ENCODE measurements around the gene NLGN4X.

The NLGN4X gene

GRCh38 chrX:6052111-6052745 lies 176.4 kb downstream of the NLGN4X start:
- no peak overlapping the region for H3K9ac ChIP-seq (ENCODE audit: low read depth, low read length)
- no peak overlapping the region for H3K4me3 ChIP-seq (ENCODE audit: low read length)
- no peak overlapping the region for H3K27ac ChIP-seq (ENCODE audit: low read depth, low read length)
- H3K27me3 ChIP-seq (ENCODE audit: insufficient read depth, low read length) = no peaks in the 10 kb centered on the region
- no peaks in the 10 kb centered on the region for H3K4me1 ChIP-seq (ENCODE audit: insufficient read depth, low read length)
- H3K9me3 ChIP-seq (ENCODE audit: insufficient read depth, low read depth, low read length) = no peaks in the 10 kb centered on the region
- WGBS = 94% methylated on average over 8 of the region's 8 CpGs
- no peaks in the 10 kb centered on the region for H3K36me3 ChIP-seq (ENCODE audit: insufficient read depth, low read length)

GRCh38 chrX:6049132-6049531 lies 179.5 kb downstream of the NLGN4X start:
- no peak overlapping the region for H3K4me3 ChIP-seq (ENCODE audit: low read length)

GRCh38 chrX:6041630-6042029 lies 187.0 kb downstream of the NLGN4X start:
- H3K9me3 ChIP-seq (ENCODE audit: insufficient read depth, low read depth, low read length) = peaks cover 7% of the 10 kb centered on the region; the same call in 1 of the 2 replicates
- no peak overlapping the region for H3K27ac ChIP-seq (ENCODE audit: low read depth, low read length)
- WGBS = 100% methylated on average over 2 of the region's 2 CpGs
- peaks cover 4% of the 10 kb centered on the region; the same call in 1 of the 2 replicates for H3K4me1 ChIP-seq (ENCODE audit: insufficient read depth, low read length)
- peaks cover 3% of the 10 kb centered on the region; the same call in 1 of the 2 replicates for H3K36me3 ChIP-seq (ENCODE audit: insufficient read depth, low read length)
- no peaks in the 10 kb centered on the region for H3K27me3 ChIP-seq (ENCODE audit: insufficient read depth, low read length)
- no peak overlapping the region for H3K9ac ChIP-seq (ENCODE audit: low read depth, low read length)
- no peak overlapping the region for H3K4me3 ChIP-seq (ENCODE audit: low read length)

More at GRCh38 chrX:6049132-6049531, 179.5 kb downstream of the NLGN4X start:
- no peaks in the 10 kb centered on the region for H3K27me3 ChIP-seq (ENCODE audit: insufficient read depth, low read length)
- H3K9me3 ChIP-seq (ENCODE audit: insufficient read depth, low read depth, low read length) = no peaks in the 10 kb centered on the region
- no peaks in the 10 kb centered on the region for H3K36me3 ChIP-seq (ENCODE audit: insufficient read depth, low read length)
- no peak overlapping the region for H3K9ac ChIP-seq (ENCODE audit: low read depth, low read length)
- no peak overlapping the region for H3K27ac ChIP-seq (ENCODE audit: low read depth, low read length)
- WGBS = 88% methylated on average over 1 of the region's 1 CpG
- H3K4me1 ChIP-seq (ENCODE audit: insufficient read depth, low read length) = no peaks in the 10 kb centered on the region

DNA sequence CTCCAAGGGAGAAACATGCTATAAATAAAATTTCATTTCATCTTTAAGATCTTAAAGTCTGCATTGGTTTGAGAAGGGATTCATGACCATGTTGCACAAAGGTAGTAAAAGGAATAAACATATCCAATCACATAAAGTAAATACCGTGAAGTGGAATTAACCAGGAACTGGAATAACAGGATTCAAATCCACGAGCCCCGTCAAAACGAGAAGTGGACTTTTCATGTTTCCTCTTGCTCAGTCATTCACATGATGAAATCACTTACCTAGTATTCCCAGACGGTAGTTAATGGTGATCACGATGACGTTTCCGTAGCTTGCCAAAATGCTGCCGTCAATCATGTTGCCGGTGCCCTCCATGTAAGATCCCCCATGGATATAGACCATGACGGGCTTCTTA lies 199.7 kb downstream of the NLGN4X start:
- H3K36me3 ChIP-seq (ENCODE audit: insufficient read depth, low read length) = peaks cover 4% of the 10 kb centered on the region; the same call in 1 of the 2 replicates
- WGBS = 97% methylated on average over 10 of the region's 11 CpGs
- H3K9ac ChIP-seq (ENCODE audit: low read depth, low read length) = no peak overlapping the region
- no peaks in the 10 kb centered on the region for H3K27me3 ChIP-seq (ENCODE audit: insufficient read depth, low read length)
- no peak overlapping the region for H3K27ac ChIP-seq (ENCODE audit: low read depth, low read length)
- no peaks in the 10 kb centered on the region for H3K9me3 ChIP-seq (ENCODE audit: insufficient read depth, low read depth, low read length)
- H3K4me3 ChIP-seq (ENCODE audit: low read length) = no peak overlapping the region
- peaks cover 16% of the 10 kb centered on the region for H3K4me1 ChIP-seq (ENCODE audit: insufficient read depth, low read length)

- H3K36me3 ChIP-seq (ENCODE audit: insufficient read depth, low read length) = peaks cover 4% of the 10 kb centered on the region; the same call in 1 of the 2 replicates
- WGBS = 26% methylated on average over 6 of the region's 6 CpGs
These were observed 201.7 kb downstream of the NLGN4X start for GRCh38 chrX:6026980-6027379.

GRCh38 chrX:6026429-6026828 lies 202.2 kb downstream of the NLGN4X start:
- H3K36me3 ChIP-seq (ENCODE audit: insufficient read depth, low read length) = peaks cover 4% of the 10 kb centered on the region; the same call in 1 of the 2 replicates
- H3K4me3 ChIP-seq (ENCODE audit: low read length) = peak overlapping the region; percentile 29
- peak overlapping the region; percentile 29; the same call in 1 of the 2 replicates for H3K9ac ChIP-seq (ENCODE audit: low read depth, low read length)
- peaks cover 22% of the 10 kb centered on the region for H3K4me1 ChIP-seq (ENCODE audit: insufficient read depth, low read length)
- no peaks in the 10 kb centered on the region for H3K27me3 ChIP-seq (ENCODE audit: insufficient read depth, low read length)
- H3K9me3 ChIP-seq (ENCODE audit: insufficient read depth, low read depth, low read length) = no peaks in the 10 kb centered on the region
- WGBS = 12% methylated on average over 5 of the region's 7 CpGs
- H3K27ac ChIP-seq (ENCODE audit: low read depth, low read length) = peak overlapping the region; percentile 84

More at GRCh38 chrX:6026980-6027379, 201.7 kb downstream of the NLGN4X start:
- no peak overlapping the region for H3K9ac ChIP-seq (ENCODE audit: low read depth, low read length)
- H3K27me3 ChIP-seq (ENCODE audit: insufficient read depth, low read length) = no peaks in the 10 kb centered on the region
- peak overlapping the region; percentile 29 for H3K4me3 ChIP-seq (ENCODE audit: low read length)
- H3K4me1 ChIP-seq (ENCODE audit: insufficient read depth, low read length) = peaks cover 16% of the 10 kb centered on the region
- peak overlapping the region; percentile 84 for H3K27ac ChIP-seq (ENCODE audit: low read depth, low read length)
- no peaks in the 10 kb centered on the region for H3K9me3 ChIP-seq (ENCODE audit: insufficient read depth, low read depth, low read length)

DNA sequence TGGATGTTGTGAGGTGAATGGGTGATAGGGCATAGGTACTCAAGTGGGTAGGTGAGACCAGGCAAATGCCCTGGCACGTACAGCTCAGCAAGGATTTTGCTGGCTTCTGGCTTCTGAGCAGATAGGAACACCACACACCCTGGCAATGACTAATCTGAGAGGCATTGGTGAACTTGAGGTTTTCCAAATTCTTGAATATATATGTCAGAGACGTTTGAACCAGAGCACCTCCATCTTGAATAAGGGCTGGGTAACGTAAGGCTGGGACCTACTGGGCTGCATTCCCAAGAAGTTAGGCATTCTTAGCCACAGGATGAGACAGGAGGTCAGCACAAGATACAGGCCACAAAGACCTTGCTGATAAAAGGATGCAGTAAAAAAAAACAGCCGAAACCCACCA lies 204.5 kb downstream of the NLGN4X start:
- no peaks in the 10 kb centered on the region for H3K9me3 ChIP-seq (ENCODE audit: insufficient read depth, low read depth, low read length)
- WGBS = 84% methylated on average over 4 of the region's 4 CpGs
- no peak overlapping the region for H3K9ac ChIP-seq (ENCODE audit: low read depth, low read length)
- H3K36me3 ChIP-seq (ENCODE audit: insufficient read depth, low read length) = peaks cover 4% of the 10 kb centered on the region; the same call in 1 of the 2 replicates
- H3K27ac ChIP-seq (ENCODE audit: low read depth, low read length) = no peak overlapping the region
- peaks cover 22% of the 10 kb centered on the region for H3K4me1 ChIP-seq (ENCODE audit: insufficient read depth, low read length)
- no peak overlapping the region for H3K4me3 ChIP-seq (ENCODE audit: low read length)
- no peaks in the 10 kb centered on the region for H3K27me3 ChIP-seq (ENCODE audit: insufficient read depth, low read length)

GRCh38 chrX:6021316-6022091 lies 207.2 kb downstream of the NLGN4X start:
- Histone ChIP-seq H3K9ac (ENCODE audit: low read depth, low read length) (no peak overlapping the region), H3K27me3 (ENCODE audit: insufficient read depth, low read length) (no peaks in the 10 kb centered on the region), H3K4me1 (ENCODE audit: insufficient read depth, low read length) (peaks cover 13% of the 10 kb centered on the region), H3K9me3 (ENCODE audit: insufficient read depth, low read depth, low read length) (no peaks in the 10 kb centered on the region), H3K27ac (ENCODE audit: low read depth, low read length) (no peak overlapping the region), H3K36me3 (ENCODE audit: insufficient read depth, low read length) (no peaks in the 10 kb centered on the region), H3K4me3 (ENCODE audit: low read length) (no peak overlapping the region)
- WGBS = 20% methylated on average over 4 of the region's 4 CpGs

GRCh38 chrX:6019076-6019475 lies 209.6 kb downstream of the NLGN4X start:
- WGBS = 98% methylated on average over 4 of the region's 4 CpGs
- no peaks in the 10 kb centered on the region for H3K27me3 ChIP-seq (ENCODE audit: insufficient read depth, low read length)

GRCh38 chrX:6015423-6015822 lies 213.2 kb downstream of the NLGN4X start:
- Histone ChIP-seq H3K4me1 (ENCODE audit: insufficient read depth, low read length) (no peaks in the 10 kb centered on the region), H3K9ac (ENCODE audit: low read depth, low read length) (no peak overlapping the region)

More at GRCh38 chrX:6019076-6019475, 209.6 kb downstream of the NLGN4X start:
- Histone ChIP-seq H3K9ac (ENCODE audit: low read depth, low read length) (no peak overlapping the region), H3K4me3 (ENCODE audit: low read length) (no peak overlapping the region), H3K27ac (ENCODE audit: low read depth, low read length) (no peak overlapping the region), H3K4me1 (ENCODE audit: insufficient read depth, low read length) (peaks cover 6% of the 10 kb centered on the region), H3K36me3 (ENCODE audit: insufficient read depth, low read length) (no peaks in the 10 kb centered on the region), H3K9me3 (ENCODE audit: insufficient read depth, low read depth, low read length) (no peaks in the 10 kb centered on the region)

GRCh38 chrX:6012357-6012756 lies 216.3 kb downstream of the NLGN4X start:
- WGBS = 100% methylated on average over 1 of the region's 2 CpGs
- Histone ChIP-seq H3K4me1 (ENCODE audit: insufficient read depth, low read length) (no peaks in the 10 kb centered on the region), H3K27ac (ENCODE audit: low read depth, low read length) (no peak overlapping the region), H3K9ac (ENCODE audit: low read depth, low read length) (no peak overlapping the region), H3K9me3 (ENCODE audit: insufficient read depth, low read depth, low read length) (no peaks in the 10 kb centered on the region), H3K4me3 (ENCODE audit: low read length) (no peak overlapping the region), H3K36me3 (ENCODE audit: insufficient read depth, low read length) (no peaks in the 10 kb centered on the region), H3K27me3 (ENCODE audit: insufficient read depth, low read length) (no peaks in the 10 kb centered on the region)

More at GRCh38 chrX:6015423-6015822, 213.2 kb downstream of the NLGN4X start:
- Histone ChIP-seq H3K36me3 (ENCODE audit: insufficient read depth, low read length) (no peaks in the 10 kb centered on the region), H3K27ac (ENCODE audit: low read depth, low read length) (no peak overlapping the region), H3K27me3 (ENCODE audit: insufficient read depth, low read length) (no peaks in the 10 kb centered on the region), H3K9me3 (ENCODE audit: insufficient read depth, low read depth, low read length) (no peaks in the 10 kb centered on the region), H3K4me3 (ENCODE audit: low read length) (no peak overlapping the region)
- 94% methylated on average over 4 of the region's 5 CpGs for WGBS
